K562 (cell line): ENCODE data around the gene ZNF566.

Source experiments
- CREB1 ChIP-seq, 2 experiments: sonication (generic) in 1 of 2; formaldehyde crosslinking in 1 of 2; IDR thresholded peaks; 2 replicates each; pipeline versions ENCODE4 v1.6.1 to v1.8.0; 2012 to 2022; ENCODE audit warnings: inconsistent platforms in 1 of 2, mild to moderate bottlenecking in 1 of 2, missing genetic modification reagents in 1 of 2, moderate library complexity in 1 of 2
- EP300 ChIP-seq: IDR thresholded peaks from 2 replicates; pipeline ENCODE4 v1.6.1; 2012; ENCODE audit warnings: low read length, improper control_type of control experiment
- FOXJ3 ChIP-seq: sonication (generic); formaldehyde crosslinking; IDR thresholded peaks from 2 replicates; pipeline ENCODE4 v1.4.0; 2020; ENCODE audit warnings: mild to moderate bottlenecking, missing genetic modification reagents
- FOXP1 ChIP-seq: sonication (generic); formaldehyde crosslinking; IDR thresholded peaks from 2 replicates; pipeline ENCODE4 v1.8.0; 2022; ENCODE audit warnings: mild to moderate bottlenecking, missing genetic modification reagents
- JUN ChIP-seq, 2 experiments: sonication (generic) in 1 of 2; formaldehyde crosslinking in 1 of 2; IDR thresholded peaks; 2 replicates each; pipeline versions ENCODE4 v1.6.1 to v1.8.0; 2012 to 2022; ENCODE audit warnings: borderline replicate concordance in 2 of 2, mild to moderate bottlenecking in 2 of 2, improper control_type of control experiment in 1 of 2, low read depth in 1 of 2, low read length in 1 of 2, missing genetic modification reagents in 1 of 2
- PHF20 ChIP-seq: fragments of 450-650 bp; IDR thresholded peaks from 2 replicates; pipeline ENCODE4 v1.6.1; 2018; ENCODE audit not compliant: partially characterized antibody
- POLR2A ChIP-seq: fragments of 450-650 bp; conservative IDR thresholded peaks from 2 replicates; pipeline ENCODE4 v1.6.1; 2016
- SIN3A ChIP-seq, 2 experiments: fragments of 150-350 bp in 1 of 2; IDR thresholded peaks; 2 replicates each; pipeline ENCODE4 v1.6.1; 2011 to 2016; ENCODE audit warnings: borderline replicate concordance in 2 of 2, low read depth in 2 of 2, low read length in 2 of 2, mild to moderate bottlenecking in 2 of 2, moderate library complexity in 2 of 2; ENCODE audit not compliant: control insufficient read depth in 1 of 2
- TAF1 ChIP-seq: IDR thresholded peaks from 2 replicates; pipeline ENCODE4 v1.6.1; 2011; ENCODE audit warnings: mild to moderate bottlenecking, low read length, moderate library complexity; ENCODE audit not compliant: insufficient read depth, control insufficient read depth, severe bottlenecking; ENCODE audit errors: extremely low read depth
- TCF7 ChIP-seq: sonication (generic); IDR thresholded peaks from 2 replicates; pipeline ENCODE4 v1.6.1; 2016; ENCODE audit warnings: antibody characterized with exemption, borderline replicate concordance
- TEAD4 ChIP-seq, 2 experiments: sonication (generic) in 1 of 2; formaldehyde crosslinking in 1 of 2; IDR thresholded peaks; 2 replicates each; pipeline versions ENCODE4 v1.6.1 to v1.8.0; 2012 to 2022; ENCODE audit warnings: borderline replicate concordance in 1 of 2, inconsistent platforms in 1 of 2, low read length in 1 of 2, mild to moderate bottlenecking in 1 of 2, missing genetic modification reagents in 1 of 2
- VEZF1 ChIP-seq: fragments of 200-800 bp; sonication (Bioruptor generic); IDR thresholded peaks from 2 replicates; pipeline ENCODE4 v1.6.1; 2017; ENCODE audit warnings: missing genetic modification characterization, missing compliant biosample characterization
- TF ChIP-seq, protein P1 (sequence below), 3 experiments: IDR thresholded peaks in 2 of 3; conservative IDR thresholded peaks in 1 of 3; 2 replicates each; pipeline ENCODE4 v1.5.1; 2011 to 2012; ENCODE audit warnings: low read length in 3 of 3, mild to moderate bottlenecking in 3 of 3, control low read depth in 2 of 3, improper control_type of control experiment in 1 of 3, inconsistent platforms in 1 of 3, low read depth in 1 of 3, mixed read lengths in 1 of 3, moderate library complexity in 1 of 3; ENCODE audit not compliant: insufficient read depth in 2 of 3

DNA sequence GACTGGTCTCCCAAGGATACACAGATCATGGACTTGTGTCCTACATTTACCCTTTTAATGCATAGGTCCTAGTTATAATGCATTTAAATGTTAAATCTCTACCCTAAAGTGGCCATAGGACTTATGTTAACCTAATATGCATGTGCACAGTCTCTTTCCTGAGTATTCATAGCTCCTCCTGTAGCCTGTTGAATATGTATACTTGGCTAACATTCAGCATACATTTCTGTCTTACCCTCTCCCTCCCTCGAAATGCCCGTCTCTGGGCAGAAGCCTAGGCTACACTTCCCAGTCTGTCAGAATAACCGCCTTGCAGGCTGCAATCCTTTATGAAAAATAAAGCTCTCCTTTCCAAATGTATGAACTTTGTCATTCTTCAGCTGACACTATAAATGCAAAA is 84.9 kb downstream of the ZNF566 start:
- TF ChIP-seq SIN3A (IDR thresholded peaks at IDR 0.05; ENCODE audit: borderline replicate concordance in 2 of 2, control insufficient read depth in 1 of 2, low read depth in 2 of 2, low read length in 2 of 2) (no peak), VEZF1 (CRISPR knock-in tag) (no peak), TAF1 (no peak), JUN (IDR thresholded peaks at IDR 0.05; ENCODE audit: borderline replicate concordance, low read depth, low read length) (no peak), JUN (CRISPR knock-in tag; IDR thresholded peaks at IDR 0.05; ENCODE audit: borderline replicate concordance) (no peak), EP300 (no peak), POLR2A (no peak), TCF7 (no peak), FOXJ3 (CRISPR knock-in tag) (no peak), CREB1 (IDR thresholded peaks at IDR 0.05) (no peak), CREB1 (CRISPR knock-in tag; IDR thresholded peaks at IDR 0.05) (no peak), FOXP1 (CRISPR knock-in tag) (no peak), TEAD4 (IDR thresholded peaks at IDR 0.05; ENCODE audit: low read length) (no peak), TEAD4 (CRISPR knock-in tag; IDR thresholded peaks at IDR 0.05; ENCODE audit: borderline replicate concordance) (no peak), PHF20 (no peak)
- TF ChIP-seq, protein P1, sequence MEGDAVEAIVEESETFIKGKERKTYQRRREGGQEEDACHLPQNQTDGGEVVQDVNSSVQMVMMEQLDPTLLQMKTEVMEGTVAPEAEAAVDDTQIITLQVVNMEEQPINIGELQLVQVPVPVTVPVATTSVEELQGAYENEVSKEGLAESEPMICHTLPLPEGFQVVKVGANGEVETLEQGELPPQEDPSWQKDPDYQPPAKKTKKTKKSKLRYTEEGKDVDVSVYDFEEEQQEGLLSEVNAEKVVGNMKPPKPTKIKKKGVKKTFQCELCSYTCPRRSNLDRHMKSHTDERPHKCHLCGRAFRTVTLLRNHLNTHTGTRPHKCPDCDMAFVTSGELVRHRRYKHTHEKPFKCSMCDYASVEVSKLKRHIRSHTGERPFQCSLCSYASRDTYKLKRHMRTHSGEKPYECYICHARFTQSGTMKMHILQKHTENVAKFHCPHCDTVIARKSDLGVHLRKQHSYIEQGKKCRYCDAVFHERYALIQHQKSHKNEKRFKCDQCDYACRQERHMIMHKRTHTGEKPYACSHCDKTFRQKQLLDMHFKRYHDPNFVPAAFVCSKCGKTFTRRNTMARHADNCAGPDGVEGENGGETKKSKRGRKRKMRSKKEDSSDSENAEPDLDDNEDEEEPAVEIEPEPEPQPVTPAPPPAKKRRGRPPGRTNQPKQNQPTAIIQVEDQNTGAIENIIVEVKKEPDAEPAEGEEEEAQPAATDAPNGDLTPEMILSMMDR (IDR thresholded peaks at IDR 0.05 in 2 of 3, conservative IDR thresholded peaks at IDR 0.05 in 1 of 3; ENCODE audit: insufficient read depth in 2 of 3, low read depth in 1 of 3, low read length in 3 of 3): no peak
